ENCODE results near the gene AHCYL2. TPM values are rescaled to one million over a fixed set of nuclear protein-coding genes. Genes with fewer than 3 reads are reported as not detected.

Gene AHCYL2
- total and polyA plus RNA-seq, 2 experiments from 2014 or later, result 7.8 to 29.4 TPM

DNA sequence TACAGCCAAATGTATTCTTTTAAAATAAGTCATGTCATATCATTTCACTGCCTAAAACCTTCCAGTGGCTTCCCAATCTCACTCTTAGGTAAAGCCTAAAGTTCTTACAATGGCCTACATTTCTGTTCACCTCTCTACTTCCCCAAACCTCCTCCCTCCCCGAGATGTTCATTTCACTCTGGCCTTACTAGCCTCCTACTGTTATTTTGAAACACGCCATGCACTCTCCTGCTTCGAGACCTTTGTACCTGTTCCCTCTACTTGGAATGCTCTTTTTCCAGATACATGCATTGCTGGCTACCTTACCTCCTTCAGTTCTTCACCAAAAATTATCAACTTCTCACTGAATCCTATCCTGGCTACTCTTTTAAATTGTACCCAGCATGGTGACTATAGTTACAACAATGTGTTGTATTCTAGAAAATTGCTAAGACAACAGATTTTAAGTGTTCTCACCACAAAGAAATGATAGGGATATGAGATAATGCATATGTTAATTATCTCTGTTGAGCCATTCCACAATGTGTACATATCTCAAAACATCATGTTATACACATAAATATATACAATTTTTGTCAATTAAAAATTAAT is 158.8 kb downstream of the AHCYL2 start:
- Mint-ChIP-seq H3K27me3 (ENCODE audit: insufficient read depth, low read depth, poor library complexity) (no peaks in the 10 kb centered on the region), H3K27ac (no peak overlapping the region; the same call in 1 of the 2 replicates), H3K9me3 (no peaks in the 10 kb centered on the region), H3K4me1 (peaks cover 35% of the 10 kb centered on the region), H3K36me3 (ENCODE audit: low read depth) (no peaks in the 10 kb centered on the region), H3K4me3 (no peak overlapping the region)
- no peak for DNase-seq (ENCODE audit: low spot score)
- no peak overlapping the region for H3K4me2 ChIP-seq
- no peaks in the 10 kb centered on the region for H3F3A ChIP-seq (replicated peaks; ENCODE audit: low read depth)
- H3K36me3 ChIP-seq (ENCODE audit: insufficient read depth), result no peaks in the 10 kb centered on the region
- no peaks in the 10 kb centered on the region for H3K27me3 ChIP-seq (ENCODE audit: insufficient read depth)
- no peak for ATAC-seq
- peaks cover 3% of the 10 kb centered on the region; the same call in 1 of the 2 replicates for H4K20me1 ChIP-seq (replicated peaks; ENCODE audit: insufficient read depth)
- H3K27ac ChIP-seq (ENCODE audit: low read depth), result no peak overlapping the region
- TF ChIP-seq NANOG (IDR thresholded peaks at IDR 0.05; ENCODE audit: borderline replicate concordance) (no peak), EZH2phosphoT487 (IDR thresholded peaks at IDR 0.05; ENCODE audit: unreplicated experiment) (no peak), CREB1 (CRISPR knock-in tag; IDR thresholded peaks at IDR 0.05; ENCODE audit: low read depth) (no peak)
- TF ChIP-seq, protein P1, sequence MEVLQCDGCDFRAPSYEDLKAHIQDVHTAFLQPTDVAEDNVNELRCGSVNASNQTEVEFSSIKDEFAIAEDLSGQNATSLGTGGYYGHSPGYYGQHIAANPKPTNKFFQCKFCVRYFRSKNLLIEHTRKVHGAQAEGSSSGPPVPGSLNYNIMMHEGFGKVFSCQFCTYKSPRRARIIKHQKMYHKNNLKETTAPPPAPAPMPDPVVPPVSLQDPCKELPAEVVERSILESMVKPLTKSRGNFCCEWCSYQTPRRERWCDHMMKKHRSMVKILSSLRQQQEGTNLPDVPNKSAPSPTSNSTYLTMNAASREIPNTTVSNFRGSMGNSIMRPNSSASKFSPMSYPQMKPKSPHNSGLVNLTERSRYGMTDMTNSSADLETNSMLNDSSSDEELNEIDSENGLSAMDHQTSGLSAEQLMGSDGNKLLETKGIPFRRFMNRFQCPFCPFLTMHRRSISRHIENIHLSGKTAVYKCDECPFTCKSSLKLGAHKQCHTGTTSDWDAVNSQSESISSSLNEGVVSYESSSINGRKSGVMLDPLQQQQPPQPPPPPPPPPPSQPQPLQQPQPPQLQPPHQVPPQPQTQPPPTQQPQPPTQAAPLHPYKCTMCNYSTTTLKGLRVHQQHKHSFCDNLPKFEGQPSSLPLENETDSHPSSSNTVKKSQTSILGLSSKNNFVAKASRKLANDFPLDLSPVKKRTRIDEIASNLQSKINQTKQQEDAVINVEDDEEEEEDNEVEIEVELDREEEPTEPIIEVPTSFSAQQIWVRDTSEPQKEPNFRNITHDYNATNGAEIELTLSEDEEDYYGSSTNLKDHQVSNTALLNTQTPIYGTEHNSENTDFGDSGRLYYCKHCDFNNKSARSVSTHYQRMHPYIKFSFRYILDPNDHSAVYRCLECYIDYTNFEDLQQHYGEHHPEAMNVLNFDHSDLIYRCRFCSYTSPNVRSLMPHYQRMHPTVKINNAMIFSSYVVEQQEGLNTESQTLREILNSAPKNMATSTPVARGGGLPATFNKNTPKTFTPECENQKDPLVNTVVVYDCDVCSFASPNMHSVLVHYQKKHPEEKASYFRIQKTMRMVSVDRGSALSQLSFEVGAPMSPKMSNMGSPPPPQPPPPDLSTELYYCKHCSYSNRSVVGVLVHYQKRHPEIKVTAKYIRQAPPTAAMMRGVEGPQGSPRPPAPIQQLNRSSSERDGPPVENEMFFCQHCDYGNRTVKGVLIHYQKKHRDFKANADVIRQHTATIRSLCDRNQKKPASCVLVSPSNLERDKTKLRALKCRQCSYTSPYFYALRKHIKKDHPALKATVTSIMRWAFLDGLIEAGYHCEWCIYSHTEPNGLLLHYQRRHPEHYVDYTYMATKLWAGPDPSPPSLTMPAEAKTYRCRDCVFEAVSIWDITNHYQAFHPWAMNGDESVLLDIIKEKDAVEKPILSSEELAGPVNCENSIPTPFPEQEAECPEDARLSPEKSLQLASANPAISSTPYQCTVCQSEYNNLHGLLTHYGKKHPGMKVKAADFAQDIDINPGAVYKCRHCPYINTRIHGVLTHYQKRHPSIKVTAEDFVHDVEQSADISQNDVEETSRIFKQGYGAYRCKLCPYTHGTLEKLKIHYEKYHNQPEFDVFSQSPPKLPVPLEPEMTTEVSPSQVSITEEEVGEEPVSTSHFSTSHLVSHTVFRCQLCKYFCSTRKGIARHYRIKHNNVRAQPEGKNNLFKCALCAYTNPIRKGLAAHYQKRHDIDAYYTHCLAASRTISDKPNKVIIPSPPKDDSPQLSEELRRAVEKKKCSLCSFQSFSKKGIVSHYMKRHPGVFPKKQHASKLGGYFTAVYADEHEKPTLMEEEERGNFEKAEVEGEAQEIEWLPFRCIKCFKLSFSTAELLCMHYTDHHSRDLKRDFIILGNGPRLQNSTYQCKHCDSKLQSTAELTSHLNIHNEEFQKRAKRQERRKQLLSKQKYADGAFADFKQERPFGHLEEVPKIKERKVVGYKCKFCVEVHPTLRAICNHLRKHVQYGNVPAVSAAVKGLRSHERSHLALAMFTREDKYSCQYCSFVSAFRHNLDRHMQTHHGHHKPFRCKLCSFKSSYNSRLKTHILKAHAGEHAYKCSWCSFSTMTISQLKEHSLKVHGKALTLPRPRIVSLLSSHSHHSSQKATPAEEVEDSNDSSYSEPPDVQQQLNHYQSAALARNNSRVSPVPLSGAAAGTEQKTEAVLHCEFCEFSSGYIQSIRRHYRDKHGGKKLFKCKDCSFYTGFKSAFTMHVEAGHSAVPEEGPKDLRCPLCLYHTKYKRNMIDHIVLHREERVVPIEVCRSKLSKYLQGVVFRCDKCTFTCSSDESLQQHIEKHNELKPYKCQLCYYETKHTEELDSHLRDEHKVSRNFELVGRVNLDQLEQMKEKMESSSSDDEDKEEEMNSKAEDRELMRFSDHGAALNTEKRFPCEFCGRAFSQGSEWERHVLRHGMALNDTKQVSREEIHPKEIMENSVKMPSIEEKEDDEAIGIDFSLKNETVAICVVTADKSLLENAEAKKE (CRISPR knock-in tag; IDR thresholded peaks at IDR 0.05), result no peak
- TF ChIP-seq, protein P2, sequence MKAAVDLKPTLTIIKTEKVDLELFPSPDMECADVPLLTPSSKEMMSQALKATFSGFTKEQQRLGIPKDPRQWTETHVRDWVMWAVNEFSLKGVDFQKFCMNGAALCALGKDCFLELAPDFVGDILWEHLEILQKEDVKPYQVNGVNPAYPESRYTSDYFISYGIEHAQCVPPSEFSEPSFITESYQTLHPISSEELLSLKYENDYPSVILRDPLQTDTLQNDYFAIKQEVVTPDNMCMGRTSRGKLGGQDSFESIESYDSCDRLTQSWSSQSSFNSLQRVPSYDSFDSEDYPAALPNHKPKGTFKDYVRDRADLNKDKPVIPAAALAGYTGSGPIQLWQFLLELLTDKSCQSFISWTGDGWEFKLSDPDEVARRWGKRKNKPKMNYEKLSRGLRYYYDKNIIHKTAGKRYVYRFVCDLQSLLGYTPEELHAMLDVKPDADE (IDR thresholded peaks at IDR 0.05), result no peak
- peaks cover 25% of the 10 kb centered on the region for H3K4me1 ChIP-seq (ENCODE audit: insufficient read depth)
- no peak overlapping the region for H3K4me3 ChIP-seq
- H2AFZ ChIP-seq, result no peak overlapping the region
- no peaks in the 10 kb centered on the region for H3K9me2 ChIP-seq (ENCODE audit: insufficient read depth)
- H3K79me2 ChIP-seq (replicated peaks; ENCODE audit: insufficient read depth), result no peaks in the 10 kb centered on the region

Measured in GM23338 (cell line).